Erythroblast (primary cell): ENCODE data around the gene ZDHHC17.
"Not testable (repeated sequence)": the region's sequence is repeated elsewhere in the genome, so short reads cannot be mapped to it uniquely, and the experiment has no call there.

Experiments
- DNase-seq, 2 experiments: peaks; one replicate each; lab custom pipeline; 2025; lab: John Stamatoyannopoulos, UW
- GATA1 ChIP-seq: IDR thresholded peaks from 2 replicates; pipeline ENCODE4 v1.6.1; 2011; ENCODE audit warnings: low read depth, mild to moderate bottlenecking, control low read depth, low read length, moderate library complexity
- POLR2A ChIP-seq: IDR thresholded peaks from 2 replicates; pipeline ENCODE4 v1.6.1; 2011; ENCODE audit warnings: mild to moderate bottlenecking, low read length

ZDHHC17 gene, protein sequence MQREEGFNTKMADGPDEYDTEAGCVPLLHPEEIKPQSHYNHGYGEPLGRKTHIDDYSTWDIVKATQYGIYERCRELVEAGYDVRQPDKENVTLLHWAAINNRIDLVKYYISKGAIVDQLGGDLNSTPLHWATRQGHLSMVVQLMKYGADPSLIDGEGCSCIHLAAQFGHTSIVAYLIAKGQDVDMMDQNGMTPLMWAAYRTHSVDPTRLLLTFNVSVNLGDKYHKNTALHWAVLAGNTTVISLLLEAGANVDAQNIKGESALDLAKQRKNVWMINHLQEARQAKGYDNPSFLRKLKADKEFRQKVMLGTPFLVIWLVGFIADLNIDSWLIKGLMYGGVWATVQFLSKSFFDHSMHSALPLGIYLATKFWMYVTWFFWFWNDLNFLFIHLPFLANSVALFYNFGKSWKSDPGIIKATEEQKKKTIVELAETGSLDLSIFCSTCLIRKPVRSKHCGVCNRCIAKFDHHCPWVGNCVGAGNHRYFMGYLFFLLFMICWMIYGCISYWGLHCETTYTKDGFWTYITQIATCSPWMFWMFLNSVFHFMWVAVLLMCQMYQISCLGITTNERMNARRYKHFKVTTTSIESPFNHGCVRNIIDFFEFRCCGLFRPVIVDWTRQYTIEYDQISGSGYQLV

DNA sequence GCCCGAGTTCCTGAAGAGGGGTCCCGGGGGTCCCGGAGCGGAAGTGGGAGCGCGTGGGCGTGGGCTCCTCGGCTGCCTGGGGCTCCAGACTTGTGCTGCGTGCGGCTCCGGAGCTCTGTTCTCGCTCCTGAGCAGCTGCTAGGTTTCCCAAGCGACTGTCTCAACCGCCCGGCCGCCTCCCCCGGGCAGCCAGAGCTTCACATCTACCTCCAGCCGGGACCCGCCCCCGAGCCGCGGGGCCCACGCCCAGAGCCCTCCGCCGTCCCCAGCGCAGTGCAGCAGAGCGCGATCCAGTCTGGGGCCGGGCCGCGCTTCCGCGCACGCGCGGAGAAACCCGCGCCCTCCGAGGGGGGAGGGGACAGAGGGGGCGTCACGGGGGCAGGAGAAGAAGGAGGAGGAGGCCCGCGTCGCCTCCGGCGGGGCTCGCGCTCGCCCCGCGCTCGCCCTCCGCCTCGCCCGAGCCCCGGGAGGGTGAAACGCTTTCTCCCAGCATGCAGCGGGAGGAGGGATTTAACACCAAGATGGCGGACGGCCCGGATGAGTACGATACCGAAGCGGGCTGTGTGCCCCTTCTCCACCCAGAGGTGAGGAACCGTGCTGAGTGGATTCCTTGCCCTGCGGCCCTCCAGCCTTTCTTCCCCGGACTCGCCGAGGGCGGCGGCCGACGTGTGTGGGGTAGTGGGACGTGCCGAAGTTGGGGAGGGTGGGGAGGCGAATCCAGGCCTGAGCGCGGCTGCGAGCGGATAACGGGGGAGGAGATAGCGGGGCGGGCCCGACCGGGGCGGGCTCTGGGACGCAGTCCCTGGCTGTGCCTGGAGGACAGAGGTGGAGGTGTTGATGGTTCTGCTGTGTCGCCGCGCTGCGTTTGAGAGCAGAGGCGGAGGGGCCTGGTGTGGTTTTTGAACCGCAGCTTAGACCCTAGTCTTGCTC, at the start of gene ZDHHC17:
TSS of gene ZDHHC17 (plus strand) at position 370 of the 930 bp plus-strand sequence. CDS start at position 492, 122 bp downstream.
- TF ChIP-seq POLR2A = peak; percentile 79
- TF ChIP-seq GATA1 = no peak
- DNase-seq = peak; percentile 95

DNA sequence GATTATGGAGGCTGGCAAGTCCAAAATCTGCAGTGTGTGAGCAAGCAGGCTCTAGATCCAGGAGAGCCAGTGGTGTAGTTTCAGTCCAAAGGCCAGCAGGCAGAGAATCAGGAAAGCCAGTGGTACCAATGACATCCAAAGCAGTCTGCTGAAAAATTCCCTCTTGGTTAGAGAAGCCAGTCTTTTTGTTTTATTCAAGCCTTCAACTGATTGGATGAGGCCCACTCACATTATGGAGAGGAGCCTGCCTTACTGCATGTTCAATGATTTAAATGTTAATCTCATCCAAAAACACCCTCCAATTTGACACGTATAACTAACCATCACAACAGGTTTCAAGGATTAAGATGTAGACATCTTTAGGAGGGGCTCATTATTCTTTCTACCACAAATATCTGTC, 49.5 kb upstream of the ZDHHC17 start:
- no peak for TF ChIP-seq GATA1
- TF ChIP-seq POLR2A = no peak
- DNase-seq = no peak

DNA sequence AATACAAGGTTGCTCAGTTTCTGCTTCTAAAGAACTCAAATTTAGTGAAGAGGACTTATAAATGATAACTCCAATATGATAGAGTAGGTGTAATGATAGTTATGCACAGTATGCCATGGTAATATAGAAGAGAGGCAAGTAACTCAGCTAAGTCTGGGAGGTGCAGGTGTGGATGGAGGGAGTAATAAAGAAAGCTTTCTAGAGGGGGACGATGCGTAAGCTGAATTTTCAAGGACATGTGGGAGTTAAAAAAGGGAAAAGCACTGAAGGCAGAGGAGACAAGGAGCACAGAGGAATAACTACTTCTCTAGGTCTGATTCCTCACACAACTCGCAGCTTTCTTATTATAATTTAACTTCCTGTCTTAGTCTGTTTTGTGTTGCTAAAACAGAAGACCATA, 49.1 kb upstream of the ZDHHC17 start:
- DNase-seq = no peak
- TF ChIP-seq GATA1 (no peak), POLR2A (no peak)

DNA sequence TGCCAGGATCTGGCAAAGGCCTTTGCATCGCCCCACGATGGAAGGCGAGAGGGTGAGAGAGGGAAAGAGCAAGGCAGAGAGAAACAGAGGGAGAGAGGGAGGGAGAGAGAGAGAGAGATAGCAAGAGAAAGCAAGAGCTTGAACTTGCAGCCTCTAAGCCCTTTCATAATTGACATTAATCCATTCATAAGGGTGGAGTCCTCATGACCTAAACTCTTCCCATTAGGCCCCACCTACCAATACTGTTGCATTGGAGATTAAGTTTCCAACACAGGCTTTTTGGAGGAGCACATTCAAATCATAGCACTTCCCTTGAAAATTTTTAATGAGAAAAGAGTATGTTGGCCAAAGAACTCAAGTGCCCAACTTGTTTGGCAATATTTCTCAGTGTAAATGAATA, 48.6 kb upstream of the ZDHHC17 start:
- no peak for TF ChIP-seq GATA1
- TF ChIP-seq POLR2A = no peak
- DNase-seq = no peak

DNA sequence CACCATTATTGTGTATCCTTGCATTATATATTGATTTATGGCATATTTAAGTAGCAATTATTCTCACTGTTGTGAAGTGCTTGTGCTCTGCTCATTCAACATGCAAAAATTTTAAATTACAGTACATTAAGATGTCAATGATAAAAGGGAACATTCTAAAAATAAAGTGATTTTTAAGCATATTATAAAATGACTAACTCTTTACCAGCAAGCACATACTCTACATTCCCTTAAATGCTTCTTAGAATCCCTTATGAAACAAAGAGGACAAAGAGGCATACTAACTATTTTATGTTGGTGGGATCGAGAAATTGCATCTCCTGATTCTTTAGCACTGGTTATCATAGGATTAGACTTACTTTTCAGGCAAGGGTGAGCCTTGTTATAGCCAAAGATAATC, 46.6 kb upstream of the ZDHHC17 start:
- TF ChIP-seq GATA1 (no peak), POLR2A (no peak)
- DNase-seq = no peak

DNA sequence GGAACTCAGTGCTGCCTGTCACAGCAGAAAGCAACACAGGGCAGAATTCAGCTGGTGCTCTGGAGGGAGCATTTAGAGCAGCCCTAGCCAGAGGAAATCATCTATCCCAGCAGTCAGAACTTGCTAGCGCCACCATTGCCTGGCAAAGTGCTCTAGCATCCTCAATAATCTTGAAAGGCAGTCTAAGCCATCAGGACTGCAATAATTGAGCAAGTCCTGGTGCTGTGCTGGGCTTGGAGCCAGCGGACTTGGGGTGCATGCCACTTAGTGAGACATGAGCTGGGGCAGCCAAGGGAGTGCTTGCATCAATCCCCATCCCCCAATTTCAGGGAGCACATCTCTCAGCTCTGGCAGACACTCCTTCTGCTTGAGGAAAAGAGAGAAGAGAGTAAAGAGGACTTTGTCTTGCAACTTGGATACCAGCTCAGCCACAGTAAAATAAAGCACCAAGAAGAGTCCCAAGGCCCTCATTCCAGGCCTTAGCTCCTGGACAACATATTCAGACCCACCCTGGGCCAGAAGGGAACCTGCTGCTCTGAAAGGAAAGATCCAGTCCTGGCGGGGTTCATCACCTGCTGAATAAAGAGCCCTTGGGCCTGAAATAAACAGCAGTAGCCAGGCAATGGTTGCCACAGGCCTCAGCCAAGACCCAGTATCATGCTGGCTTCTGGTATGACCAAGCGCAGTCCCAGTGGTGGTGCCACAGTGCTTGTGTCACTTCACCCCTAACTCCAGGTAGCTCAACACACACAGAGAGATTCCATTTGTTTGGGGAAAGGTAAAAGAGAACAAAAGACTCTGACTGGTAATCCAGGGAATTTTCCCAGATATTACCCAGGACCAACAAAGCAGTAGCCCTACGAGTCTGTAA, 44.5 kb upstream of the ZDHHC17 start:
- no peak for DNase-seq
- TF ChIP-seq POLR2A (no peak), GATA1 (no peak)

DNA sequence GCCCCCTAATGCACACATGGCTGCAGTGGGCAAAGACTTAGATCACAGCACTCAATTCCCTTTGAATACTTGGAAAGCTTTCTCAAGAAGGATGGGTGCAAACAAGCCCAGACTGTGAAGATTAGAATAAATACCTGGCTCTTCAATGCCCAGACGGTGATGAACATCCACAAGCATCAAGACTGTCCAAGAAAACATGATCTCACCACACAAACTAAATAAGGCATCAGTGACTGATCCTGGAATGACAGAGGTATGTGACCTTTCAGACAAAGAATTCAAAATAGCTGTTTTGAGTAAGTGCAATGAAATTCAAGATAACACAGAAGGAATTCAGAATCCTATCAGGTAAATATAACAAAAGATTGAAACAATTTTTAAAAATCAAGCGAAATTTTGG, 43.8 kb upstream of the ZDHHC17 start:
- TF ChIP-seq POLR2A (no peak), GATA1 (no peak)
- DNase-seq = no peak

DNA sequence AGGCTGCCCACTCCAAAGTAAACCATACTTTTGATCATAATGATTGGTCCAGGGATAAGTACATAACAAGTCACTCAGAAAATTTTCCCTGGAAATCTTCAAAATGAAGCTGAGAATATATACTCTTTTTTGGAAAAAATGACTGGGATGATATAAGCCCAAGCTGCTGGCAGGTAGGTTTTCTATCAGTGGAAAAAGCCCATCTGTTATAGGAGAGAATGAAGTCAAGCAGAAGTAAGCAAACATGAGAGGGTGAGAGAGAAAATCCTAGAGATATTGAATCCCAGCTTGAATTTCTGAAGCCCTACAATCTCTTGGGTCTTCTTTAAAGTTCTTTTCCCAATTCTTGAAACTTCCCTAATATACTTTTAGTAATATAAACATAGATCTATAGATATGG, 37.3 kb upstream of the ZDHHC17 start:
- DNase-seq = no peak
- TF ChIP-seq GATA1 (no peak), POLR2A (no peak)

DNA sequence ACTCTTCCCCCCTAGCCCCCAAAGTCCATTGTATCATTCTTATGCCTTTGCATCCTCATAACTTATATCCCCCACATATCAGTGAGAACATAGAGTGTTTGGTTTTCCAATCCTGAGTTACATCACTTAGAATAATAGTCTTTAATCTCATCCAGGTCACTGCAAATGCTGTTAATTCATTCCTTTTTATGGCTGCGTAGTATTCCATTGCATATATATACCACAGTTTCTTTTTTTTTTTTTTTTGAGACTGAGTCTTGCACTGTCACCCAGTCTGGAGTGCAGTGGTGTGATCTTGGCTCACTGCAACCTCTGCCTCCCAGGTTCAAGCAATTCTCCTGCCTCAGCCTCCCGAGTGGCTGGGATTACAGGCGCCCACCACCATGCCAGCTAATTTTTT, 31.7 kb upstream of the ZDHHC17 start:
- not testable (repeated sequence) for DNase-seq

DNA sequence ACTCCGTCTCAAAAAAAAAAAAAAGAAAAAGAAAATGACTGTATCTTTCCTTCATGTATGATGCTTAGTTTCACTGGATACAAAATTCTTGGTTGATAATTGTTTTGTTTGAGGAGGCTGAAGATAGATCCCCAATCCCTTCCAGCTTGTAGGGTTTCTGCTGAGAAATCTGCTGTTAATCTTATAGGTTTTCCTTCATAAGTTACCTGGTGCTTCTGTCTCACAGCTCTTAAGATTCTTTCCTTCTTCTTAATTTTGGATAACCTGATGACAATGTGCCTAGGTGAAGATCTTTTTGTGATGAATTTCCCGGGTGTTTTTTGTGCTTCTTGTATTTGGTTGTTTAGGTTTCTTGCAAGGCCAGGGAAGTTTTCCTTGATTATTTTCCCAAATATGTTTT, 26.2 kb upstream of the ZDHHC17 start:
- not testable (repeated sequence) for DNase-seq

DNA sequence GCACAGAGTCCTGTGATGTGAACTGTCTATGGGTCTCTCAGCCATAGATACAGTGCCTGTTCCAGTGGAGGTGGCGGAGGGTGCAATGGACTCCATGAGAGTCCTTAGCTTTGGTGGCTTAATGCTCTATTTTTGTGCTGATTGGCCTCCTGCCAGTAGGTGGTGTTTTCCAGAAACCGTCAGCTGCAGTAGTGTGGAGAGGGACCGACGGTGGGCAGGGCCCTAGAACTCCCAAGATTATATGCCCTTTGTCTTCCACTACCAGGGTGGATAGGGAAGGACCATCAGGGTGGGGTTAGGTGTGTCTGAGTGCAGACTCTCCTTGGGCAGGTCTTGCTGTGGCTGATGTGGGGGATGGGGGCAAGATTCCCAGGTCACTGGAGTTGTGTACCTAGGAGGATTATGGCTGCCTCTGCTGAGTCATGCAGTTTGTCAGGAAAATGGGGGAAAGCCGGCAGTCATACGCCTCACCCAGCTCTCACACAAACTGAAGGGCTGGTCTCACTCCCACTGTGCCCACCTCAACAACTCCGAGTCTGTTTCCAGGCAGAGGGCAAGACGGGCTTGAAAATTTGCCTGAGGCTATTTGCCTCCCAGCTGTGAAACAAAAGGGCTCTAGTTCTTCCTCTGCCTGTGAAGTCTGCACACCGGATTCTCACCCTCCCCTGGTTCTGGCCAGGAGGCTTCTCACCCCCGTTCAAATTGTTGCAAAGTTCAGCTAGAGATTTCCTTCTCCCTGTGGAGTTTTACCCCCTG, 24.9 kb upstream of the ZDHHC17 start:
- TF ChIP-seq POLR2A = no peak
- TF ChIP-seq GATA1 = no peak
- no peak for DNase-seq

DNA sequence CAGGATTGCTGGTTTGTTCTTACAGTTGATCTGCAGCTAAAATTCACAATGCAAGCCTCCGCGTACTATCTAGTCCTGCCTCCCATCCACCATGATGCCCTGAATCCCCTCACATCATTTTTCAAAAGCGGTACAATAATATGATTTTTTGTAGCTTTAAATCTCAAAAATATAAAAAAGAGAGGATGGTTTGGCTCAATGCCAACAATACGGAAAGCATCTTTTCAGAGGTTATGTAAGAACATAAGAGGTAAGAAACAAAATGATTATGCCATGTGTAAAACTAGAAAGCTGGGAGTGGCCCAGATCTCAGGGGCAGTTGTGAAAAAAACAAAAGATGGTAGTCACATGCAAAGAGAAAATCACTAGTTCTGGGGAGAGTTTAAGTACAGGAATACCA, 24.0 kb upstream of the ZDHHC17 start:
- TF ChIP-seq GATA1 = no peak
- no peak for TF ChIP-seq POLR2A
- no peak for DNase-seq

DNA sequence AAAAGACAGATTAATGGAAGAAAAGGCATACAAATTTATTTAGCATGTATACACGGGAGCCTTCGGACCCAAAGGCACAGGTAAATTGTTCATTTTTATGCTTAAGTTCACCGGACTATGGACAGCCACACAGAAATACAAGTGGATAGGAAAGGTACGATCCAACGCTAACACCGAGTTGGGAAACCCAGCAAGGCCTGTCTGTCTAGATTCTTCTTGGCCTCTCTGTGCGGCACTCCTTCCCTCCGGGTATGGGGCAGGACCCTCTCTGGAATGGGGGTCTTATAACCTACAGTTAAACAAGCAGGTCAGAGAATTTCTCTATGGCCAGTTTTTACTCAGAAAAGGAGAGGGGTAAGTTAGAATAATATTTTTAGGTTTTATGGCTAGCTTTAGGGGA, 23.4 kb upstream of the ZDHHC17 start:
- no peak for DNase-seq
- TF ChIP-seq POLR2A (no peak), GATA1 (no peak)
